H1 (cell line): ENCODE data around the gene INPP5A. TPM values are rescaled to one million over a fixed set of nuclear protein-coding genes. Genes with fewer than 3 reads are reported as not detected.

Experiments used
- CTCF ChIA-PET: fragments of 300-600 bp; sonication (Branson Sonifier 250); formaldehyde crosslinking; loops from one replicate; lab custom pipeline; 2021; ENCODE audit not compliant: partially characterized antibody; lab: Charles Lee
- POLR2A ChIA-PET: fragments of 300-600 bp; sonication (Branson Sonifier 250); formaldehyde crosslinking; loops from one replicate; lab custom pipeline; 2021; ENCODE audit warnings: inconsistent platforms; ENCODE audit not compliant: partially characterized antibody; lab: Charles Lee
- DNase-seq, 2 experiments: peaks; one replicate each; pipeline versions ENCODE4 v3.0.0 to v3.0.0-alpha.2; 2010 to 2022; ENCODE audit warnings: low spot score in 2 of 2, low read depth in 1 of 2, mixed read lengths in 1 of 2
- FAIRE-seq: peaks from 2 replicates; lab custom pipeline; 2011; peaks lifted over from hg19 to GRCh38; lab: Jason Lieb, UNC
- H2AFZ ChIP-seq: 2 replicates; pipeline ENCODE4 v1.8.1; 2012; ENCODE audit warnings: low read length, inconsistent platforms
- H2AK5ac ChIP-seq: 2 replicates; pipeline ENCODE4 v1.6.1; 2013; ENCODE audit warnings: low read depth, low read length
- H2BK120ac ChIP-seq: replicated peaks from 2 replicates; pipeline ENCODE3; 2013; ENCODE audit warnings: low read depth, low read length, inconsistent platforms
- H2BK12ac ChIP-seq: 2 replicates; pipeline ENCODE4 v1.6.1; 2013; ENCODE audit warnings: low read depth, low read length
- H2BK15ac ChIP-seq: 2 replicates; pipeline ENCODE4 v1.6.1; 2013; ENCODE audit warnings: low read length
- H2BK20ac ChIP-seq: 2 replicates; pipeline ENCODE4 v1.6.1; 2013; ENCODE audit warnings: low read length
- H2BK5ac ChIP-seq: 2 replicates; pipeline ENCODE4 v1.6.1; 2013; ENCODE audit warnings: low read depth, low read length
- H3K14ac ChIP-seq: 2 replicates; pipeline ENCODE4 v1.6.1; 2013; ENCODE audit warnings: inconsistent platforms; ENCODE audit not compliant: insufficient read length
- H3K18ac ChIP-seq: 2 replicates; pipeline ENCODE4 v1.6.1; 2013; ENCODE audit warnings: low read length; ENCODE audit errors: extremely low read depth
- H3K23ac ChIP-seq: 2 replicates; pipeline ENCODE4 v1.6.1; 2013; ENCODE audit warnings: inconsistent platforms; ENCODE audit not compliant: insufficient read length
- H3K23me2 ChIP-seq: 2 replicates; pipeline ENCODE4 v1.6.1; 2013; ENCODE audit warnings: low read depth, low read length
- H3K27ac ChIP-seq: 2 replicates; pipeline ENCODE4 v1.6.1; 2011; ENCODE audit warnings: low read depth, low read length, inconsistent platforms
- H3K27me3 ChIP-seq, 4 experiments: replicated peaks in 1 of 4; 1 replicate in 1 of 4; 2 replicates in 3 of 4; pipeline versions ENCODE4 v1.6.1 to v1.8.1; 2011 to 2013; ENCODE audit warnings: low read length in 3 of 4, mild to moderate bottlenecking in 3 of 4, inconsistent platforms in 2 of 4, mixed read lengths in 2 of 4, moderate library complexity in 1 of 4; ENCODE audit not compliant: control insufficient read depth in 3 of 4, insufficient read depth in 3 of 4; ENCODE audit errors: extremely low read depth in 1 of 4
- H3K36me3 ChIP-seq, 4 experiments: 2 replicates each; pipeline versions ENCODE4 v1.6.1 to v1.8.1; 2011 to 2013; ENCODE audit warnings: mild to moderate bottlenecking in 4 of 4, low read length in 3 of 4, moderate library complexity in 2 of 4, control low read depth in 1 of 4, inconsistent platforms in 1 of 4; ENCODE audit not compliant: insufficient read depth in 4 of 4, control insufficient read depth in 2 of 4
- H3K4ac ChIP-seq: replicated peaks from 2 replicates; pipeline ENCODE3; 2013; ENCODE audit warnings: low read length, low read depth, mixed read lengths, inconsistent platforms; ENCODE audit not compliant: insufficient read length
- H3K4me1 ChIP-seq, 4 experiments: replicated peaks in 1 of 4; 1 replicate in 1 of 4; 2 replicates in 3 of 4; pipeline versions ENCODE4 v1.6.1 to v1.8.1; 2011 to 2013; ENCODE audit warnings: low read length in 3 of 4, inconsistent platforms in 2 of 4, mixed read lengths in 1 of 4; ENCODE audit not compliant: insufficient read depth in 4 of 4, control insufficient read depth in 3 of 4
- H3K4me2 ChIP-seq, 2 experiments: 2 replicates each; pipeline versions ENCODE4 v1.6.1 to v1.8.1; 2011 to 2013; ENCODE audit warnings: low read depth in 2 of 2, low read length in 2 of 2, control low read depth in 1 of 2, inconsistent platforms in 1 of 2, mild to moderate bottlenecking in 1 of 2; ENCODE audit not compliant: insufficient read depth in 1 of 2
- H3K4me3 ChIP-seq, 4 experiments: fragments of 200-600, 300-600 bp in 1 of 4; sonication (generic), shearing (Covaris generic), sonication (Bioruptor Twin) in 1 of 4; 2 replicates each; pipeline versions ENCODE4 v1.5.1 to v1.8.1; 2011 to 2016; ENCODE audit warnings: low read length in 4 of 4, low read depth in 3 of 4, control low read depth in 2 of 4, inconsistent platforms in 2 of 4, mild to moderate bottlenecking in 2 of 4, mixed read lengths in 1 of 4, moderate library complexity in 1 of 4; ENCODE audit not compliant: insufficient read depth in 2 of 4; ENCODE audit errors: extremely low read depth in 1 of 4
- H3K56ac ChIP-seq: replicated peaks from 2 replicates; pipeline ENCODE3; 2013; ENCODE audit warnings: low read depth, mild to moderate bottlenecking, mixed read lengths, low read length, inconsistent platforms; ENCODE audit not compliant: insufficient read length
- H3K79me1 ChIP-seq: 2 replicates; pipeline ENCODE4 v1.6.1; 2013; ENCODE audit warnings: low read depth, low read length, control low read depth
- H3K79me2 ChIP-seq, 2 experiments: 2 replicates each; pipeline versions ENCODE4 v1.6.1 to v1.8.1; 2012 to 2013; ENCODE audit warnings: low read length in 2 of 2, mild to moderate bottlenecking in 2 of 2, inconsistent platforms in 1 of 2; ENCODE audit not compliant: insufficient read depth in 2 of 2, control insufficient read depth in 1 of 2
- H3K9ac ChIP-seq, 4 experiments: replicated peaks in 1 of 4; 1 replicate in 1 of 4; 2 replicates in 3 of 4; pipeline versions ENCODE4 v1.6.1 to v1.8.1; 2011 to 2013; ENCODE audit warnings: low read depth in 3 of 4, low read length in 3 of 4, control low read depth in 2 of 4, mild to moderate bottlenecking in 2 of 4, moderate library complexity in 2 of 4, inconsistent platforms in 1 of 4; ENCODE audit errors: extremely low read depth in 1 of 4
- H3K9me3 ChIP-seq, 2 experiments: 2 replicates each; pipeline versions ENCODE4 v1.6.1 to v1.8.1; 2012 to 2013; ENCODE audit warnings: mild to moderate bottlenecking in 2 of 2, moderate library complexity in 2 of 2, control low read depth in 1 of 2, inconsistent platforms in 1 of 2, low read depth in 1 of 2, low read length in 1 of 2, mixed read lengths in 1 of 2; ENCODE audit not compliant: insufficient read depth in 2 of 2
- H4K20me1 ChIP-seq, 2 experiments: replicated peaks in 1 of 2; 2 replicates each; pipeline versions ENCODE3 to v1.8.1; 2011 to 2013; ENCODE audit warnings: inconsistent platforms in 2 of 2, low read length in 2 of 2, mild to moderate bottlenecking in 1 of 2; ENCODE audit not compliant: insufficient read depth in 2 of 2, control insufficient read depth in 1 of 2
- H4K5ac ChIP-seq: 2 replicates; pipeline ENCODE4 v1.6.1; 2013; ENCODE audit warnings: low read length, low read depth, mixed read lengths, inconsistent platforms; ENCODE audit not compliant: insufficient read length
- H4K8ac ChIP-seq: 2 replicates; pipeline ENCODE4 v1.8.0; 2013; ENCODE audit warnings: mild to moderate bottlenecking, moderate library complexity, low read length, inconsistent platforms; ENCODE audit not compliant: insufficient read depth; ENCODE audit errors: extremely low read depth
- H4K91ac ChIP-seq: replicated peaks from 2 replicates; pipeline ENCODE3; 2013; ENCODE audit warnings: low read length, mixed read lengths, inconsistent platforms; ENCODE audit not compliant: insufficient read length
- CBX5 ChIP-seq: fragments of 300-800, 300-1000 bp; sonication (generic); IDR thresholded peaks from 2 replicates; pipeline ENCODE4 v1.7.1; 2016; ENCODE audit warnings: antibody characterized with exemption, low read length, low read depth
- EZH2 ChIP-seq: fragments of 200-600 bp; sonication (generic); IDR thresholded peaks from 2 replicates; pipeline ENCODE4 v1.7.1; 2012; ENCODE audit warnings: low read depth, mild to moderate bottlenecking, moderate library complexity, low read length, inconsistent platforms; ENCODE audit not compliant: severe bottlenecking
- FOSL1 ChIP-seq: IDR thresholded peaks from 2 replicates; pipeline ENCODE4 v1.6.1; 2011; ENCODE audit warnings: mild to moderate bottlenecking, low read depth, low read length, moderate library complexity; ENCODE audit not compliant: insufficient read depth
- NANOG ChIP-seq: IDR thresholded peaks from 2 replicates; pipeline ENCODE4 v1.6.1; 2011; ENCODE audit warnings: low read length, low read depth, mild to moderate bottlenecking, inconsistent platforms; ENCODE audit not compliant: insufficient read depth, poor library complexity, severe bottlenecking
- PHF8 ChIP-seq: fragments of 200-600 bp; sonication (generic); conservative IDR thresholded peaks from 2 replicates; pipeline ENCODE4 v1.7.1; 2012; ENCODE audit warnings: low read depth, mild to moderate bottlenecking, inconsistent platforms, low read length, moderate library complexity
- POLR2AphosphoS5 ChIP-seq: IDR thresholded peaks from 2 replicates; pipeline ENCODE4 v1.6.1; 2011; ENCODE audit warnings: low read depth, low read length
- RXRA ChIP-seq: IDR thresholded peaks from 2 replicates; pipeline ENCODE4 v1.6.1; 2011; ENCODE audit warnings: low read depth, mild to moderate bottlenecking, low read length, moderate library complexity; ENCODE audit not compliant: insufficient read depth
- SP1 ChIP-seq: IDR thresholded peaks from 2 replicates; pipeline ENCODE4 v1.6.1; 2011; ENCODE audit warnings: low read depth, low read length
- YY1 ChIP-seq: IDR thresholded peaks from 2 replicates; pipeline ENCODE4 v1.6.1; 2011; ENCODE audit warnings: low read depth, mild to moderate bottlenecking, low read length
- WGBS, 2 experiments: shearing (Covaris generic) in 1 of 2; methylation state at CpG; one replicate each; pipeline versions ENCODE4 v1.1.6 to v1.1.7; 2013 to 2015; ENCODE audit warnings: low lambda C conversion rate in 2 of 2, mixed read lengths in 2 of 2, inconsistent platforms in 1 of 2, low coverage in 1 of 2, missing lambda C conversion rate in 1 of 2; ENCODE audit not compliant: insufficient replicate concordance in 2 of 2, insufficient coverage in 1 of 2, insufficient read length in 1 of 2; ENCODE audit errors: extremely low coverage in 1 of 2, missing lambda C conversion rate in 1 of 2; 5-methylcytosine and 5-hydroxymethylcytosine counted together
- polyA plus RNA-seq, 7 experiments: library from polyadenylated mRNA; depleted of rRNA in 3 of 7; stranded (reverse) in 5 of 7; unstranded in 2 of 7; fragments of >200 nt in 5 of 7; fragments of 200-250 nt in 2 of 7; gene quantifications; 1 replicate in 5 of 7; 2 replicates in 1 of 7; 4 replicates in 1 of 7; pipeline versions ENCODE4 v1.2.1 to v1.2.3, GENCODE V29; 2011 to 2013; ENCODE audit warnings: missing spikeins in 2 of 7, mixed read lengths in 2 of 7
- total RNA-seq: library from RNA; stranded (reverse); fragmentation: NEBNext Ultra II Directional; extraction: Animal tissue kit (Norgen Biotek cat#: 25700); gene quantifications from 2 replicates; pipeline ENCODE4 v1.2.1, GENCODE V29; 2021

Gene INPP5A
- total and polyA plus RNA-seq, 2 of the 8 experiments (the other 6 are each of a cell fraction or from before 2014, with no cell fraction given) = 19.7 to 27.5 TPM

- POLR2A ChIA-PET = interaction anchor here (0.6 kb wide), 1 partner anchor 15 kb away, joined by 4 read pairs; no protein-coding TSS in a partner anchor
- 84% methylated on average over 14 of the region's 14 CpGs; no CpG with 5 or more reads in 1 of the 2 experiments for WGBS, 2 experiments
Measured at GRCh38 chr10:132707121-132707775, 169.7 kb downstream of the INPP5A start.

More at GRCh38 chr10:132707121-132707775, 169.7 kb downstream of the INPP5A start:
- no peak overlapping the region for H3K27ac ChIP-seq
- no peak overlapping the region for H2BK12ac ChIP-seq
- DNase-seq = no peak
- H2BK120ac ChIP-seq = no peak overlapping the region
- H4K20me1 ChIP-seq = peaks cover 0 to 3% of the 10 kb centered on the region in 2 experiments
- no peaks in the 10 kb centered on the region for H3K36me3 ChIP-seq
- H3K4ac ChIP-seq = no peak overlapping the region
- H3K4me3 ChIP-seq = no peak overlapping the region
- H3K9ac ChIP-seq = no peak overlapping the region
- peaks cover 3% of the 10 kb centered on the region for H3K79me1 ChIP-seq
- FAIRE-seq = no peak
- H3K9me3 ChIP-seq = peaks cover 7 to 21% of the 10 kb centered on the region in 2 experiments
- H3K56ac ChIP-seq = no peak overlapping the region
- no peak overlapping the region for H2AFZ ChIP-seq
- H2BK20ac ChIP-seq = no peak overlapping the region
- H3K23ac ChIP-seq = no peak overlapping the region
- no peaks in the 10 kb centered on the region; a peak in 1 of 7 replicates for H3K4me1 ChIP-seq
- no peak overlapping the region for H2BK15ac ChIP-seq
- no peak overlapping the region for H4K5ac ChIP-seq
- TF ChIP-seq CBX5 = no peak
- TF ChIP-seq PHF8 = no peak
- no peak for TF ChIP-seq NANOG
- no peak for TF ChIP-seq EZH2
- no peak for TF ChIP-seq POLR2AphosphoS5
- TF ChIP-seq FOSL1 = no peak
- no peak for TF ChIP-seq YY1
- no peak for TF ChIP-seq RXRA
- no peak for TF ChIP-seq SP1
- CTCF ChIA-PET = interaction anchor here (0.5 to 1.0 kb wide), 2 partner anchors 9 to 312 kb away, joined by 3 to 5 read pairs; no protein-coding TSS in a partner anchor
- peaks cover 3% of the 10 kb centered on the region for H3K23me2 ChIP-seq
- H3K4me2 ChIP-seq = no peak overlapping the region
- H4K8ac ChIP-seq = no peak overlapping the region
- H3K27me3 ChIP-seq = no peaks in the 10 kb centered on the region
- H4K91ac ChIP-seq = no peak overlapping the region
- no peak overlapping the region for H2BK5ac ChIP-seq
- no peak overlapping the region for H2AK5ac ChIP-seq
- no peak overlapping the region for H3K14ac ChIP-seq
- no peaks in the 10 kb centered on the region for H3K79me2 ChIP-seq
- no peak overlapping the region for H3K18ac ChIP-seq
